Skin epidermis (tissue), 12 donors: Measurements from ENCODE around the gene SLC17A8.
"Not testable (repeated sequence)": the region's sequence is repeated elsewhere in the genome, so short reads cannot be mapped to it uniquely, and the experiment has no call there.

Experiments used
- H3K27ac ChIP-seq, 21 experiments: fragments of 200-600 bp; sonication (generic) in 11 of 21; one replicate each; pipeline ENCODE4 v1.5.0; 2020; ENCODE audit warnings: mild to moderate bottlenecking in 3 of 21, inconsistent platforms in 2 of 21, moderate library complexity in 2 of 21
- H3K4me3 ChIP-seq, 7 experiments: fragments of 200-600 bp; sonication (generic) in 2 of 7; one replicate each; pipeline ENCODE4 v1.5.0; 2020; ENCODE audit warnings: inconsistent platforms in 2 of 7, mild to moderate bottlenecking in 2 of 7, moderate library complexity in 1 of 7

Gene SLC17A8

GRCh38 chr12:100356644-100357223 lies at the start of gene SLC17A8:
Gene SLC17A8 (plus strand): TSS chr12:100357074. CDS start chr12:100357392, 318 bp downstream.
- H3K4me3 ChIP-seq = no peak within 1 kb of the TSS
- no peak within 1 kb of the TSS for H3K27ac ChIP-seq

GRCh38 chr12:100308138-100308537 lies 48.7 kb upstream of the SLC17A8 start:
- H3K27ac ChIP-seq, H3K4me3 ChIP-seq: not testable (repeated sequence)

- H3K27ac ChIP-seq = no peak overlapping the region
- H3K4me3 ChIP-seq = no peak overlapping the region
Observed at GRCh38 chr12:100311317-100311716, 45.6 kb upstream of the SLC17A8 start.

GRCh38 chr12:100317371-100317770 lies 39.5 kb upstream of the SLC17A8 start:
- H3K4me3 ChIP-seq = no peak overlapping the region
- no peak overlapping the region for H3K27ac ChIP-seq

GRCh38 chr12:100324498-100324897 lies 32.4 kb upstream of the SLC17A8 start:
- Histone ChIP-seq H3K27ac (no peak overlapping the region), H3K4me3 (no peak overlapping the region)

GRCh38 chr12:100326208-100326607 lies 30.7 kb upstream of the SLC17A8 start:
- Histone ChIP-seq H3K27ac (no peak overlapping the region), H3K4me3 (no peak overlapping the region)

GRCh38 chr12:100329800-100330199 lies 27.1 kb upstream of the SLC17A8 start:
- no peak overlapping the region for H3K4me3 ChIP-seq
- no peak overlapping the region for H3K27ac ChIP-seq

- H3K27ac ChIP-seq = no peak overlapping the region
- H3K4me3 ChIP-seq = no peak overlapping the region
Observed at GRCh38 chr12:100331871-100332270, 25.0 kb upstream of the SLC17A8 start.

GRCh38 chr12:100332852-100333251 lies 24.0 kb upstream of the SLC17A8 start:
- Histone ChIP-seq H3K27ac (no peak overlapping the region), H3K4me3 (no peak overlapping the region)

- no peak overlapping the region for H3K27ac ChIP-seq
- no peak overlapping the region for H3K4me3 ChIP-seq
Observed at GRCh38 chr12:100337299-100337698, 19.6 kb upstream of the SLC17A8 start.

- Histone ChIP-seq H3K27ac (no peak overlapping the region), H3K4me3 (no peak overlapping the region)
Observed at GRCh38 chr12:100337727-100338126, 19.1 kb upstream of the SLC17A8 start.

GRCh38 chr12:100339071-100339470 lies 17.8 kb upstream of the SLC17A8 start:
- no peak overlapping the region for H3K27ac ChIP-seq
- no peak overlapping the region for H3K4me3 ChIP-seq

GRCh38 chr12:100342897-100343296 lies 14.0 kb upstream of the SLC17A8 start:
- not testable (repeated sequence) for H3K4me3 ChIP-seq, H3K27ac ChIP-seq

- H3K4me3 ChIP-seq, H3K27ac ChIP-seq: not testable (repeated sequence)
Observed at GRCh38 chr12:100344351-100344750, 12.5 kb upstream of the SLC17A8 start.

GRCh38 chr12:100345020-100345767 lies 11.7 kb upstream of the SLC17A8 start:
- Histone ChIP-seq H3K27ac (no peak overlapping the region), H3K4me3 (no peak overlapping the region)

GRCh38 chr12:100346660-100347059 lies 10.2 kb upstream of the SLC17A8 start:
- no peak overlapping the region for H3K4me3 ChIP-seq

GRCh38 chr12:100348657-100349454 lies 8.0 kb upstream of the SLC17A8 start:
- Histone ChIP-seq H3K27ac (no peak overlapping the region), H3K4me3 (no peak overlapping the region)

More at GRCh38 chr12:100346660-100347059, 10.2 kb upstream of the SLC17A8 start:
- no peak overlapping the region for H3K27ac ChIP-seq

- no peak overlapping the region for H3K4me3 ChIP-seq
- no peak overlapping the region for H3K27ac ChIP-seq
Observed at GRCh38 chr12:100359248-100359647, 2.4 kb downstream of the SLC17A8 start.

- Histone ChIP-seq H3K4me3 (no peak overlapping the region), H3K27ac (no peak overlapping the region)
Observed at GRCh38 chr12:100359822-100360221, 2.9 kb downstream of the SLC17A8 start.

GRCh38 chr12:100360450-100360849 lies 3.6 kb downstream of the SLC17A8 start:
- H3K4me3 ChIP-seq = no peak overlapping the region
- no peak overlapping the region for H3K27ac ChIP-seq

- no peak overlapping the region for H3K4me3 ChIP-seq
- no peak overlapping the region for H3K27ac ChIP-seq
Observed at GRCh38 chr12:100364324-100364723, 7.5 kb downstream of the SLC17A8 start.
